ENCODE results near the gene PTGES3.

PTGES3 gene

GRCh38 chr12:56695327-56696101 is 7.4 kb upstream of the PTGES3 start:
- Histone ChIP-seq H3K4me3 (ENCODE audit: low read depth, low read length) (no peak overlapping the region), H3K36me3 (replicated peaks) (no peaks in the 10 kb centered on the region), H3K27ac (no peak overlapping the region), H3K27me3 (replicated peaks) (no peaks in the 10 kb centered on the region)
- DNase-seq: peak; percentile 31
- in situ Hi-C loops (cut with HindIII; ENCODE audit: low pct_ligation_motif_present, low sequenced_read_pairs): no loop called here
- no peak for TF ChIP-seq CTCF (IDR thresholded peaks at IDR 0.05; ENCODE audit: low read depth, low read length, missing control alignments)

DNA sequence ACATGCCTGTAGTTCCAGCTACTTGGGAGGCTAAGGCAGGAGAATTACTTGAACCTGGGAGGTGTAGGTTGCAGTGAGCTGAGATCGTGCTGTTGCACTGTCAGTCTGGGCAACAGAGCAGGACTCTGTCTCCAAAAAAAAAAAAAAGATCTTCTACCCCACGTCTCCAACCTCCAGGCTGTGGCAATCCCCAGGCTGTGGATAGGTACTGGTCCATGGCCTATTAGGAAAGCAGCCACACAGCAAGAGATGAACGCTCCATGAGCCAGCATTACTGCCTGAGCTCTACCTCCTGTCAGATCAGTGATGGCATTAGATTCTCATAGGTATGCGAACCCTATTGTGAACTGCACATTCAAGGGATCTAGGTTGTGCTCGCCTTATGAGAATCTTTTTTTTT is 6.1 kb upstream of the PTGES3 start:
- no peak for DNase-seq

GRCh38 chr12:56688846-56689109 is 694 bp upstream of the PTGES3 start:
- in situ Hi-C loops (cut with HindIII; ENCODE audit: low pct_ligation_motif_present, low sequenced_read_pairs): no loop called here

More for the DNA sequence above, 6.1 kb upstream of the PTGES3 start:
- H3K36me3 ChIP-seq (replicated peaks): no peaks in the 10 kb centered on the region
- no peak overlapping the region for H3K27ac ChIP-seq
- no peaks in the 10 kb centered on the region for H3K27me3 ChIP-seq (replicated peaks)
- in situ Hi-C loops (cut with HindIII; ENCODE audit: low pct_ligation_motif_present, low sequenced_read_pairs): no loop called here
- no peak for TF ChIP-seq CTCF (IDR thresholded peaks at IDR 0.05; ENCODE audit: low read depth, low read length, missing control alignments)
- H3K4me3 ChIP-seq (ENCODE audit: low read depth, low read length): no peak overlapping the region

DNA sequence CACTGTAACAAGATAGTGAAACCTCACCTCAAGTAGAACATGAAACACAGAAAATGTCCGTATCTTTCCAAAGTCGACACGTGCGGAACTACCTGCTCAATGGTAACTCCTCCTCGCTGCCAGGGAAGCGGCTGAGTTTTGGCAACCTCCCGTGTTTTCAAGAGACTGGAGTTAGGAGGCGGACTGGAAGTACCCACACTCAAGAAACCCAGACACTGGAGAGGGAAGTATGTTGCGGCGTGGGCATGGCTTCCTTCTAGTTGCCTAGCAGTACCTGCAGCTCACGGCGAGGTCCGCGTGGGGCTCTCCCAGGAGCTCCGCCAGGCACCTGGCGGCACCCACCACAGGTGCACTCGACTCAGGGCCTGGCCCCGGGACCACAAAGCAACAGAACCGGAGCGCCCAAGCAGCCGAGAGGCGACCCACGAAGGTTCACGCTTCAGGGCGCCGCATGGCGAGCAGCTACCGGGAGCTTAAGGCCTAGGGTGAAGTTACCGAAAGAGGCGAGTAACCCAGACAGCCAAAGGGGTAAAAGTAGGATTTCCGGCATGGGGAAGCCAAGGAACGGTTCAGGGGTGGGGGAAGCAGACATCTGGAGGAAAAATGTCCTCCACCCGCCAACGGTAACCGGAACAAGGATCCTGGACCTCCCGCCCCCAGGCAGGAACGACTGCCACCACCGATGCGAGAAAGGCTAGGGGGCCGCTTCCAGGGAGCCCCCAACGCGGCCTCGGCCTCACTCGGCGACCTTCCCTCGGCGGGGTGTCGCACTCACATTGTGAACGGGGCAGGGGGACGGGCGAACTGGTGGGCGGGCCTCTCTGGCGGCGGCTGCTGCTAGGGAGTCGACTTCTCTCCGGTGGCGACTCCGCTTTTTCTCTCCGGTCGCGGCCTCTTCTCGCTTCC is 608 bp downstream of the PTGES3 start:
- in situ Hi-C loops (cut with HindIII; ENCODE audit: low pct_ligation_motif_present, low sequenced_read_pairs): no loop called here
- no peaks in the 10 kb centered on the region for H3K36me3 ChIP-seq (replicated peaks)
- H3K4me3 ChIP-seq (ENCODE audit: low read depth, low read length): peak overlapping the region; percentile 99
- TF ChIP-seq CTCF (IDR thresholded peaks at IDR 0.05; ENCODE audit: low read depth, low read length, missing control alignments): no peak
- H3K27me3 ChIP-seq (replicated peaks): no peaks in the 10 kb centered on the region
- H3K27ac ChIP-seq: peak overlapping the region; percentile 92
- no peak for DNase-seq

More at GRCh38 chr12:56688846-56689109, 694 bp upstream of the PTGES3 start:
- H3K27ac ChIP-seq: peak overlapping the region; percentile 92
- H3K4me3 ChIP-seq (ENCODE audit: low read depth, low read length): peak overlapping the region; percentile 62
- TF ChIP-seq CTCF (IDR thresholded peaks at IDR 0.05; ENCODE audit: low read depth, low read length, missing control alignments): no peak
- H3K27me3 ChIP-seq (replicated peaks): no peaks in the 10 kb centered on the region
- no peak for DNase-seq
- no peaks in the 10 kb centered on the region for H3K36me3 ChIP-seq (replicated peaks)

DNA sequence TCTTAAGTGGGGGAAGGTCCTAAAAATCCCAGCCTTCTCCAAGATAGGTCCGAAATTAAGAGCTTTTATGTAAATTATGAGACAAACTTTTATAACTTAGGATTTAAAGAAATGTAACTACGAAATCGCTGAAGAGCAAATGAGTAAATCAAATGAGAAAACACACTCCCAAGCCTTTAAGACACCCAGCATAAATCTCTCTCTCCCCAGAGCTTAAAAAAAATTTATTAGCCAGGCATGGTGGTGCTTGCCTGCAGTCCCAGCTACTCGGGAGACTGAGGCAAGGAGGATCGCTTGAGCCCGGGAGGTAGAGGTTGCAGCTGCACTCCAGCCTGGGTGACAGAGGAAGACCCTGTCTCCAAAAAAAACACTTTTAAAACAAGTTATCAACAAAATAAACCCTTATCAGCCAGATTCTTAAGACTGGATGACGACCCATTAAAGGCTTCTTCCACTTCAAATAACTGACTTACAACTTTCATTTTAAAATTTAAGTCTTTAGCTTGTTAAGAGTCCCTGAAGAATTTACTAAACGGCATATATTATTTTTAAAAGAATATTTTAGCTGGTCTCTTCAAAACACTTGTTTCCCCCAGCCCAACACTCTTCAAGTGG is 3.2 kb downstream of the PTGES3 start:
- DNase-seq: no peak
- Histone ChIP-seq H3K27me3 (replicated peaks) (no peaks in the 10 kb centered on the region), H3K27ac (peak overlapping the region; percentile 5), H3K36me3 (replicated peaks) (peaks cover 5% of the 10 kb centered on the region), H3K4me3 (ENCODE audit: low read depth, low read length) (peak overlapping the region; percentile 17)
- in situ Hi-C loops (cut with HindIII; ENCODE audit: low pct_ligation_motif_present, low sequenced_read_pairs): no loop called here
- TF ChIP-seq CTCF (IDR thresholded peaks at IDR 0.05; ENCODE audit: low read depth, low read length, missing control alignments): no peak

Data from brain microvascular endothelial cell (primary cell).